WTC11 (cell line): Measurements from ENCODE around the gene STUM.

ENCODE experiments used
- ATF3 ChIP-seq: sonication (generic); formaldehyde crosslinking; conservative IDR thresholded peaks from 2 replicates; pipeline ENCODE4 v1.8.1; 2022; ENCODE audit warnings: mild to moderate bottlenecking, missing genetic modification reagents
- CTCF ChIP-seq: fragments of 200-600 bp; IDR thresholded peaks from 2 replicates; pipeline ENCODE4 v1.8.0; 2022; ENCODE audit warnings: antibody characterized with exemption
- E2F1 ChIP-seq: sonication (generic); formaldehyde crosslinking; IDR thresholded peaks from 2 replicates; pipeline ENCODE4 v1.8.0; 2022; ENCODE audit warnings: mild to moderate bottlenecking, missing genetic modification reagents
- JUN ChIP-seq: sonication (generic); formaldehyde crosslinking; IDR thresholded peaks from 2 replicates; pipeline ENCODE4 v1.8.0; 2023; ENCODE audit warnings: mild to moderate bottlenecking, missing genetic modification reagents
- SMAD3 ChIP-seq: sonication (generic); formaldehyde crosslinking; IDR thresholded peaks from 2 replicates; pipeline ENCODE4 v1.8.0; 2022; ENCODE audit warnings: missing genetic modification reagents, mild to moderate bottlenecking, borderline replicate concordance
- USF1 ChIP-seq: sonication (generic); formaldehyde crosslinking; IDR thresholded peaks from 2 replicates; pipeline ENCODE4 v1.8.0; 2022; ENCODE audit warnings: mild to moderate bottlenecking, missing genetic modification reagents
- ZNF121 ChIP-seq: sonication (generic); formaldehyde crosslinking; IDR thresholded peaks from 2 replicates; pipeline ENCODE4 v1.8.0; 2023; ENCODE audit warnings: missing genetic modification reagents
- ZNF232 ChIP-seq: sonication (generic); formaldehyde crosslinking; IDR thresholded peaks from 2 replicates; pipeline ENCODE4 v1.8.0; 2022; ENCODE audit warnings: mild to moderate bottlenecking, missing genetic modification reagents
- ZNF281 ChIP-seq: sonication (generic); formaldehyde crosslinking; IDR thresholded peaks from 2 replicates; pipeline ENCODE4 v1.8.0; 2023; ENCODE audit warnings: mild to moderate bottlenecking, missing genetic modification reagents
- TF ChIP-seq, protein P1 (sequence below): sonication (generic); formaldehyde crosslinking; IDR thresholded peaks from 2 replicates; pipeline ENCODE4 v1.8.0; 2022; ENCODE audit warnings: mild to moderate bottlenecking, missing genetic modification reagents
- TF ChIP-seq, protein P2 (sequence below): sonication (generic); formaldehyde crosslinking; IDR thresholded peaks from 2 replicates; pipeline ENCODE4 v1.8.1; 2023; ENCODE audit warnings: mild to moderate bottlenecking, moderate library complexity, missing genetic modification reagents

- TF ChIP-seq CTCF: no peak
- no peak for TF ChIP-seq ZNF232
- TF ChIP-seq, protein P1, sequence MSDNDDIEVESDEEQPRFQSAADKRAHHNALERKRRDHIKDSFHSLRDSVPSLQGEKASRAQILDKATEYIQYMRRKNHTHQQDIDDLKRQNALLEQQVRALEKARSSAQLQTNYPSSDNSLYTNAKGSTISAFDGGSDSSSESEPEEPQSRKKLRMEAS (CRISPR knock-in tag): no peak
- no peak for TF ChIP-seq ATF3
- TF ChIP-seq, protein P2, sequence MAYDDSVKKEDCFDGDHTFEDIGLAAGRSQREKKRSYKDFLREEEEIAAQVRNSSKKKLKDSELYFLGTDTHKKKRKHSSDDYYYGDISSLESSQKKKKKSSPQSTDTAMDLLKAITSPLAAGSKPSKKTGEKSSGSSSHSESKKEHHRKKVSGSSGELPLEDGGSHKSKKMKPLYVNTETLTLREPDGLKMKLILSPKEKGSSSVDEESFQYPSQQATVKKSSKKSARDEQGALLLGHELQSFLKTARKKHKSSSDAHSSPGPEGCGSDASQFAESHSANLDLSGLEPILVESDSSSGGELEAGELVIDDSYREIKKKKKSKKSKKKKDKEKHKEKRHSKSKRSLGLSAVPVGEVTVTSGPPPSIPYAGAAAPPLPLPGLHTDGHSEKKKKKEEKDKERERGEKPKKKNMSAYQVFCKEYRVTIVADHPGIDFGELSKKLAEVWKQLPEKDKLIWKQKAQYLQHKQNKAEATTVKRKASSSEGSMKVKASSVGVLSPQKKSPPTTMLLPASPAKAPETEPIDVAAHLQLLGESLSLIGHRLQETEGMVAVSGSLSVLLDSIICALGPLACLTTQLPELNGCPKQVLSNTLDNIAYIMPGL: no peak
- TF ChIP-seq ZNF281: no peak
- no peak for TF ChIP-seq JUN (CRISPR knock-in tag)
- TF ChIP-seq USF1: no peak
- TF ChIP-seq E2F1: no peak
- TF ChIP-seq SMAD3 (CRISPR knock-in tag): no peak
- TF ChIP-seq ZNF121 (CRISPR knock-in tag): no peak
Measured at GRCh38 chr1:226607268-226607660, 58.7 kb downstream of the STUM start.
